Measurements from ENCODE around the gene POLG.

GRCh38 chr15:89283201-89283600, 51.4 kb downstream of the POLG start:
- TF ChIP-seq, protein P1, sequence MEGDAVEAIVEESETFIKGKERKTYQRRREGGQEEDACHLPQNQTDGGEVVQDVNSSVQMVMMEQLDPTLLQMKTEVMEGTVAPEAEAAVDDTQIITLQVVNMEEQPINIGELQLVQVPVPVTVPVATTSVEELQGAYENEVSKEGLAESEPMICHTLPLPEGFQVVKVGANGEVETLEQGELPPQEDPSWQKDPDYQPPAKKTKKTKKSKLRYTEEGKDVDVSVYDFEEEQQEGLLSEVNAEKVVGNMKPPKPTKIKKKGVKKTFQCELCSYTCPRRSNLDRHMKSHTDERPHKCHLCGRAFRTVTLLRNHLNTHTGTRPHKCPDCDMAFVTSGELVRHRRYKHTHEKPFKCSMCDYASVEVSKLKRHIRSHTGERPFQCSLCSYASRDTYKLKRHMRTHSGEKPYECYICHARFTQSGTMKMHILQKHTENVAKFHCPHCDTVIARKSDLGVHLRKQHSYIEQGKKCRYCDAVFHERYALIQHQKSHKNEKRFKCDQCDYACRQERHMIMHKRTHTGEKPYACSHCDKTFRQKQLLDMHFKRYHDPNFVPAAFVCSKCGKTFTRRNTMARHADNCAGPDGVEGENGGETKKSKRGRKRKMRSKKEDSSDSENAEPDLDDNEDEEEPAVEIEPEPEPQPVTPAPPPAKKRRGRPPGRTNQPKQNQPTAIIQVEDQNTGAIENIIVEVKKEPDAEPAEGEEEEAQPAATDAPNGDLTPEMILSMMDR (conservative IDR thresholded peaks at IDR 0.05 in 1 of 2, IDR thresholded peaks at IDR 0.05 in 1 of 2; ENCODE audit: extremely low read depth in 1 of 2, insufficient read depth in 1 of 2, low read depth in 1 of 2, low read length in 2 of 2) = no peak
- TF ChIP-seq EZH2 (IDR thresholded peaks at IDR 0.05; ENCODE audit: borderline replicate concordance, low read length) = no peak

Data from mammary epithelial cell (primary cell).